ENCODE data around the gene ATP9A.
A peak's percentile ranks its signal among the peaks of the same experiment; 100 is the strongest.

ATP9A gene

DNA sequence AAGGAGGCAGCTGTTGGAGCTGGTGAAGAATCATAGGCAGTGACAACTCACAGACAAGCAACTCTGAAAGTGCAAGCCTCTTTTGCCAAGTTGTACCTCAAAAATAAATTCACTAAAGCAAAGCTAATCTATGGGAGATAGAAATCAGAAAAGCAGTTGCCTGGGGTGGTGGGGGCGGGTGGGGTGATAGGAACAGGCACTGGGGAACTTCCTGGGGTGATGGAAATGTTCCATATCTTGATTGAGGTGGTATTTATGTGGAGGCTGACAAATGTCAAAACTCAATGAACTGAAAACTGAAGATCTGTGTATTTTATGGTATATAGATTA, 52.4 kb downstream of the ATP9A start:
- TF ChIP-seq POLR2A (IDR thresholded peaks at IDR 0.05; ENCODE audit: extremely low read depth, insufficient read length): no peak
- TF ChIP-seq, protein P1, sequence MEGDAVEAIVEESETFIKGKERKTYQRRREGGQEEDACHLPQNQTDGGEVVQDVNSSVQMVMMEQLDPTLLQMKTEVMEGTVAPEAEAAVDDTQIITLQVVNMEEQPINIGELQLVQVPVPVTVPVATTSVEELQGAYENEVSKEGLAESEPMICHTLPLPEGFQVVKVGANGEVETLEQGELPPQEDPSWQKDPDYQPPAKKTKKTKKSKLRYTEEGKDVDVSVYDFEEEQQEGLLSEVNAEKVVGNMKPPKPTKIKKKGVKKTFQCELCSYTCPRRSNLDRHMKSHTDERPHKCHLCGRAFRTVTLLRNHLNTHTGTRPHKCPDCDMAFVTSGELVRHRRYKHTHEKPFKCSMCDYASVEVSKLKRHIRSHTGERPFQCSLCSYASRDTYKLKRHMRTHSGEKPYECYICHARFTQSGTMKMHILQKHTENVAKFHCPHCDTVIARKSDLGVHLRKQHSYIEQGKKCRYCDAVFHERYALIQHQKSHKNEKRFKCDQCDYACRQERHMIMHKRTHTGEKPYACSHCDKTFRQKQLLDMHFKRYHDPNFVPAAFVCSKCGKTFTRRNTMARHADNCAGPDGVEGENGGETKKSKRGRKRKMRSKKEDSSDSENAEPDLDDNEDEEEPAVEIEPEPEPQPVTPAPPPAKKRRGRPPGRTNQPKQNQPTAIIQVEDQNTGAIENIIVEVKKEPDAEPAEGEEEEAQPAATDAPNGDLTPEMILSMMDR (IDR thresholded peaks at IDR 0.05; ENCODE audit: low read depth, low read length): no peak
- no peak for TF ChIP-seq MYC (IDR thresholded peaks at IDR 0.05; ENCODE audit: low read depth, low read length)
- TF ChIP-seq, protein P2, sequence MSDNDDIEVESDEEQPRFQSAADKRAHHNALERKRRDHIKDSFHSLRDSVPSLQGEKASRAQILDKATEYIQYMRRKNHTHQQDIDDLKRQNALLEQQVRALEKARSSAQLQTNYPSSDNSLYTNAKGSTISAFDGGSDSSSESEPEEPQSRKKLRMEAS (IDR thresholded peaks at IDR 0.05; ENCODE audit: low read depth, low read length): no peak
- no peak for DNase-seq (ENCODE audit: low read depth)
- H3K4me3 ChIP-seq (ENCODE audit: low read depth, low read length): no peak overlapping the region

DNA sequence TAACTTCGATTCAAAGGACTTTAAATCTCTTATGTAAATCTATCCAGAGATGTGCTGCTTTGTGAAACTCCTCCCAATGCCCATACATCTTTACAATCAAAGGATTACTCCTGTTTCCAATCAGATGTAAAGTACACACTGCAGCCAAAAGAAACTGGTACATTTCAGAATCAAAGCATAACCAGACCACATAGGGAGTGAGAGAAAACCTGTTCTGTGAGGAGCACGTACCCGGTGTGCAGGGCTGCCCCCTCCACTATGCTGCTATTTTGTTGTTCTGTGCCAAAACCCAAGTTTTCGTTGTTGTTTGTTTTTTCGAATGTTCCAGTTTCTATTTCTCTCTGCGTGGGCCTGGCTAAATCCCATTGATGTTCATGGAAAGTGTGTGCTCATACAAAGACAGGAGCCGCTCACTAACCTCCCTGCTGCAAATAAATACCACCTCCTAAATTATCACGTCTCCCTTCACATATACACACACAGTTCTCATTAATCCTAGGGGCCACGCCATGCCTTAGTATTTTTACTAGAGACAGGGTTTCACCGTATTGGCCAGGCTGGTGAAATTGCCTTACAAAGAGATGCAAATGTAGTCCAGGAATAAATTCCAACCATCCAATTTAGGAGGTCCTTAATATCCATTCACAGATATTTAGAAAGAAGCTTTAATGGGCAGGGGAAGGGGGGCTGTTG, 52.9 kb downstream of the ATP9A start:
- no peak for TF ChIP-seq POLR2A (IDR thresholded peaks at IDR 0.05; ENCODE audit: extremely low read depth, insufficient read length)
- TF ChIP-seq, protein P2 (IDR thresholded peaks at IDR 0.05; ENCODE audit: low read depth, low read length): no peak
- no peak for TF ChIP-seq MYC (IDR thresholded peaks at IDR 0.05; ENCODE audit: low read depth, low read length)
- TF ChIP-seq, protein P1 (IDR thresholded peaks at IDR 0.05; ENCODE audit: low read depth, low read length): no peak
- no peak for DNase-seq (ENCODE audit: low read depth)
- H3K4me3 ChIP-seq (ENCODE audit: low read depth, low read length): no peak overlapping the region

DNA sequence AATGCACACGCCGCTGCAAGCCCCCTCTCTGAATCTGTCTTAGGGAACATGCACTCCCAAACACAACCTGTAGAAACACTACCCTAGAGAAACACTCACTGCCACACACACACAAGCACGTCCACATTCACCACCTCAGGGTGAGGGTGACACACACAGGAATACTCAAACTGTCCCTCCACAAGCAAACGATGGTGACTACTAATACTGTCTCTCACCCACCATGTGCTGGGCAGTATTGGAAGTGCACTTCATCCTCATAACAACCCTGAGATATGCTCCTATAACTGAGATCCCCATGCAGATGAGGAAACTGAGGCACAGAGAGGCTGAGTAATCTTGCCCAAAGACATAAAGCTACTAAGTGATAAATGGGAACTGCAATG, 55.0 kb downstream of the ATP9A start:
- H3K4me3 ChIP-seq (ENCODE audit: low read depth, low read length): no peak overlapping the region
- TF ChIP-seq MYC (IDR thresholded peaks at IDR 0.05; ENCODE audit: low read depth, low read length) (no peak), POLR2A (IDR thresholded peaks at IDR 0.05; ENCODE audit: extremely low read depth, insufficient read length) (no peak)
- TF ChIP-seq, protein P2 (IDR thresholded peaks at IDR 0.05; ENCODE audit: low read depth, low read length): no peak
- TF ChIP-seq, protein P1 (IDR thresholded peaks at IDR 0.05; ENCODE audit: low read depth, low read length): no peak
- no peak for DNase-seq (ENCODE audit: low read depth)

DNA sequence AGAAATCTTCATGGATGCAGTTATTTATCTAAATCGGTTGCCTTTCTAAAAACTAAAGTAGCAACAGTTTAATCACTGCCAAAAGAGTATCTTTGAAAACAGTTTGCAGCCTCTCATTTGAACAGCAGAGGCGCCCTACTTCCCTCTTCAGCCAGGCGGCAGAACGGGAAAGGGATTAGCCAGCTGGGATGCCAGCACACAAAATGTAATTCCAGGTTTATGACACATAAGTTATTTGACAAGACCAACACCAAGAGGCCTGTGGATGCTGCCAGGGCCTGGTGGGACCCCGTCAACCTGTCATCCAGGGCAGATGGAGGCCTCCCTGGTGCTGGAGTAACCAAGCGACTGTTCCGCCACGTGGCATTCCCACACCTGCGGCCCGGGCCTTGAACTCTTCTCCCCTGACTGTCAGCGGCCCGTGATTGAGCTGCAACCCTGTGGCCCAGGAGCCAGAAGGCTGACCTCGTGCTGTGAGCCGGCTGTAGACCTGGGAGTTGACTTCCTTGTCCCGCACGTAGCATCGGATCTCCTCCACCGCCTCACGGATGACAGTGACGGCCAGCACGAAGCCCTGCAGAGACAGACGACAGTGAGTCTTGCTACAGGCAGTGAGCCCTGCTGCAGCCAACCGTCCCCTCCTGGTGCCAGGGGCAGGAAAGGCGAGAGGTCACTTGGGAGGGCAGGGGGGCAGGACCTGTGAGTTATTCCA, 55.5 kb downstream of the ATP9A start:
- no peak for TF ChIP-seq POLR2A (IDR thresholded peaks at IDR 0.05; ENCODE audit: extremely low read depth, insufficient read length)
- TF ChIP-seq, protein P1 (IDR thresholded peaks at IDR 0.05; ENCODE audit: low read depth, low read length): peak; percentile 9
- TF ChIP-seq MYC (IDR thresholded peaks at IDR 0.05; ENCODE audit: low read depth, low read length): no peak
- H3K4me3 ChIP-seq (ENCODE audit: low read depth, low read length): no peak overlapping the region
- no peak for DNase-seq (ENCODE audit: low read depth)

DNA sequence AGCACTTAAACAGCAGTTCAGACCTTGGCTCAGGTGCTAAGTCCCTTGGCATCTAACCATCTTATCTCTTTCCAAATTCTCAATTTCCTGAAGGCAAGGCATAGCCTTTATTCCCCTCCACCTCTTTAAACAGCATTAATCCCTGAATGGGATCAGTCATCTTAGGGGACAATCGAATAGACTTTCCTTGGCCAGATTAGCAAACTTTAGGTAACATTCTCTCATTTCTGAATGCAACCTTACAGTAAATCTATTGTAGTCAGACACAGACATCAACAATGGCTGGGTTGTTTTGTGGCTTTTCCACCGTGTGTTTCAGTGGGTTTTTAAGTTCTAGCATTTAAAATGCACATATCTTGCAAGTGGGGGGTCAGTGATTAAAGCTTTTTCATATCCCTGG, 56.8 kb downstream of the ATP9A start:
- H3K4me3 ChIP-seq (ENCODE audit: low read depth, low read length): no peak overlapping the region
- TF ChIP-seq POLR2A (IDR thresholded peaks at IDR 0.05; ENCODE audit: extremely low read depth, insufficient read length): no peak
- TF ChIP-seq, protein P2 (IDR thresholded peaks at IDR 0.05; ENCODE audit: low read depth, low read length): no peak
- no peak for TF ChIP-seq MYC (IDR thresholded peaks at IDR 0.05; ENCODE audit: low read depth, low read length)
- TF ChIP-seq, protein P1 (IDR thresholded peaks at IDR 0.05; ENCODE audit: low read depth, low read length): no peak
- no peak for DNase-seq (ENCODE audit: low read depth)
